Heart left ventricle (tissue), 16 donors: ENCODE data around the gene TH. TPM values are rescaled to one million over a fixed set of nuclear protein-coding genes. Genes with fewer than 3 reads are reported as not detected.
A peak's percentile ranks its signal among the peaks of the same experiment; 100 is the strongest.

ENCODE experiments used
- ATAC-seq, 4 donors: fragments of 200-7000 bp; cut with Tn5 transposase; one replicate each; pipeline ENCODE4 v1.9.1; 2020 to 2022; ENCODE audit warnings: moderate library complexity in 4 of 4, mild to moderate bottlenecking in 3 of 4, moderate number of reproducible peaks in 1 of 4
- DNase-seq, 5 donors: peaks; one replicate each; pipeline ENCODE4 v3.0.0-alpha.2; 2020
- H3K27ac ChIP-seq, 12 donors: fragments of 200-600 bp; sonication (generic) in 4 of 12; one replicate each; pipeline versions ENCODE4 v1.5.0 to v1.8.0; 2016 to 2022; ENCODE audit warnings: mild to moderate bottlenecking in 2 of 12
- H3K27me3 ChIP-seq, 9 donors: fragments of 200-600 bp; sonication (generic) in 2 of 9; one replicate each; pipeline versions ENCODE4 v1.5.1 to v1.8.0; 2016 to 2022; ENCODE audit warnings: mild to moderate bottlenecking in 3 of 9
- H3K36me3 ChIP-seq, 9 donors: fragments of 200-600 bp; sonication (generic) in 2 of 9; one replicate each; pipeline versions ENCODE4 v1.5.0 to v1.8.0; 2018 to 2022; ENCODE audit warnings: mild to moderate bottlenecking in 2 of 9
- H3K4me1 ChIP-seq, 12 donors: fragments of 200-600 bp; sonication (generic) in 4 of 12; one replicate each; pipeline versions ENCODE4 v1.5.0 to v1.8.0; 2016 to 2022; ENCODE audit warnings: mild to moderate bottlenecking in 3 of 12
- H3K4me3 ChIP-seq, 12 donors: fragments of 200-600 bp; sonication (generic) in 4 of 12; one replicate each; pipeline versions ENCODE4 v1.5.0 to v1.8.0; 2017 to 2022; ENCODE audit warnings: mild to moderate bottlenecking in 9 of 12, moderate library complexity in 4 of 12
- H3K9me3 ChIP-seq, 12 donors: fragments of 200-600 bp; sonication (generic) in 4 of 12; one replicate each; pipeline versions ENCODE4 v1.5.0 to v1.8.0; 2016 to 2022; ENCODE audit warnings: mild to moderate bottlenecking in 1 of 12
- CTCF ChIP-seq, 12 donors: fragments of 200-600 bp; sonication (generic) in 4 of 12; IDR thresholded peaks; one replicate each; pipeline versions ENCODE4 v1.5.0 to v1.8.0; 2018 to 2022; ENCODE audit warnings: antibody characterized with exemption in 12 of 12, mild to moderate bottlenecking in 5 of 12
- POLR2A ChIP-seq, 2 donors: fragments of 450-650 bp; IDR thresholded peaks; one replicate each; pipeline ENCODE4 v1.6.1; 2017; ENCODE audit warnings: antibody characterized with exemption in 2 of 2, mild to moderate bottlenecking in 2 of 2, moderate library complexity in 2 of 2
- WGBS, 4 donors: extraction: QIAGEN DNeasy Blood & Tissue Kit in 2 of 4; methylation state at CpG; one replicate each; pipeline versions ENCODE4 v1.1.5 to v1.1.7; 2013 to 2018; 5-methylcytosine and 5-hydroxymethylcytosine counted together
- intact Hi-C, 10 donors: fragments of 100-400 bp; cut with DNase I; formaldehyde crosslinking; loops; one replicate each; pipeline versions ENCODE4 v1.11.1 to v1.14.2; 2022
- polyA plus RNA-seq, 2 donors: library from polyadenylated mRNA; stranded (reverse); fragments of 200-250 nt; gene quantifications; one replicate each; pipeline ENCODE4 v1.2.3, GENCODE V29; 2013
- total RNA-seq, 9 donors: library from RNA; depleted of rRNA in 2 of 9; stranded (reverse); fragments of >200 nt in 2 of 9; fragmentation: NEBNext Ultra II Directional in 3 of 9; extraction: Animal tissue kit (Norgen Biotek cat#: 25700) in 3 of 9; gene quantifications; one replicate each; pipeline versions ENCODE4 v1.1.0 to v1.2.4, GENCODE V29; 2016 to 2023
- donor health status: ischemic (EF 13 %, LVEDD 7.1; RV severe dilation, severe dysfunction).
- donor health status: healthy with polysubstance abuse.
- donor health status: DM: no; HTN: yes; CAD: no.
- donor health status: DM: no; HTN: no; CAD: no.
- donor health status: ischemic (EF 25% LVEDD 6.9; RV normal size, moderate dysfunction).
- donor health status: ischemic (EF 25% LVEDD 5.7; RV mildly dilated, moderate dysfunction).
- donor health status: healthy.
- donor health status: DM: yes; HTN: yes; CAD: no.
- donor health status: ischemic (EF 35%, LVEDD 5.7; RV mildly dilated, moderate dysfunction).
- donor health status: nonischemic (EF 11% LVEDD 7.7; RV severe dilation, severe dysfunction).
- donor health status: DM: yes; HTN: yes; CAD: no.
- donor health status: PGD.
- donor health status: ischemic (EF 29% LVEDD 5.4; RV normal size, mild dysfunction).
- donor health status: nonischemic (EF 23%, LVEDD 6.1; RV moderate dilation, normal function).

TH gene
- total and polyA plus RNA-seq, 11 donors = 0.08 TPM; not detected in 10

GRCh38 chr11:2149864-2150847 lies 21.5 kb downstream of the TH start:
- Histone ChIP-seq H3K9me3 (no peaks in the 10 kb centered on the region), H3K27me3 (peaks cover 16 to 59% (median 40%) of the 10 kb centered on the region in 9 donors), H3K4me1 (peaks cover 0 to 8% (median 5%) of the 10 kb centered on the region in 12 donors), H3K27ac (no peak overlapping the region), H3K36me3 (no peaks in the 10 kb centered on the region), H3K4me3 (no peak overlapping the region)
- intact Hi-C loops = loop anchor here in 9 of 10 donors (2.0 to 10.0 kb wide), 10 partner anchors 265 to 498 kb away; partner anchors contain the start of genes TNNI2 (in 2 of the 9) and SYT8 (in 1 of the 9)
- no peak for DNase-seq
- TF ChIP-seq POLR2A (IDR thresholded peaks at IDR 0.05) (no peak), CTCF (IDR thresholded peaks at IDR 0.05) (peak; percentile 16 to 59 (median 44))
- no peak for ATAC-seq
- WGBS, 4 donors = 23 to 29% (median 26%) methylated on average over 11 of the region's 11 CpGs

GRCh38 chr11:2149460-2149859 lies 22.2 kb downstream of the TH start:
- Histone ChIP-seq H3K4me3 (no peak overlapping the region), H3K4me1 (peaks cover 0 to 8% (median 5%) of the 10 kb centered on the region in 12 donors), H3K36me3 (no peaks in the 10 kb centered on the region), H3K9me3 (no peaks in the 10 kb centered on the region), H3K27ac (no peak overlapping the region), H3K27me3 (peaks cover 21 to 66% (median 47%) of the 10 kb centered on the region in 9 donors)
- intact Hi-C loops = loop anchor here in 3 of 10 donors (5.0 to 10.0 kb wide), 2 partner anchors 265 to 307 kb away; no protein-coding TSS in a partner anchor
- 60 to 87% (median 65%) methylated on average over 8 of the region's 8 CpGs for whole genome bisulfite sequencing, 4 donors
- TF ChIP-seq CTCF (IDR thresholded peaks at IDR 0.05) (no peak), POLR2A (IDR thresholded peaks at IDR 0.05) (no peak)
- ATAC-seq = no peak
- no peak for DNase-seq

GRCh38 chr11:2148595-2148994 lies 23.0 kb downstream of the TH start:
- no peaks in the 10 kb centered on the region for H3K36me3 ChIP-seq
- H3K4me3 ChIP-seq = no peak overlapping the region
- H3K9me3 ChIP-seq = no peaks in the 10 kb centered on the region
- ATAC-seq (no peak), DNase-seq (no peak)
- H3K27me3 ChIP-seq = peaks cover 28 to 74% (median 55%) of the 10 kb centered on the region in 9 donors
- intact Hi-C loops = loop anchor here in 3 of 10 donors (5.0 to 10.0 kb wide), 2 partner anchors 264 to 306 kb away; no protein-coding TSS in a partner anchor
- no peak overlapping the region for H3K27ac ChIP-seq
- peaks cover 3 to 17% (median 13%) of the 10 kb centered on the region in 12 donors for H3K4me1 ChIP-seq
- TF ChIP-seq CTCF (IDR thresholded peaks at IDR 0.05) (no peak), POLR2A (IDR thresholded peaks at IDR 0.05) (no peak)
- 45 to 62% (median 54%) methylated on average over 5 of the region's 5 CpGs for WGBS, 4 donors

GRCh38 chr11:2147391-2147790 lies 24.2 kb downstream of the TH start:
- Histone ChIP-seq H3K27me3 (peaks cover 30 to 86% (median 67%) of the 10 kb centered on the region in 9 donors), H3K36me3 (no peaks in the 10 kb centered on the region), H3K4me3 (no peak overlapping the region), H3K9me3 (no peaks in the 10 kb centered on the region), H3K4me1 (peaks cover 3 to 20% (median 13%) of the 10 kb centered on the region in 12 donors), H3K27ac (no peak overlapping the region)
- ATAC-seq (no peak), DNase-seq (no peak)
- 46 to 58% (median 52%) methylated on average over 10 to 11 of the region's 11 CpGs for WGBS, 4 donors
- no peak for TF ChIP-seq POLR2A (IDR thresholded peaks at IDR 0.05)
- no peak for TF ChIP-seq CTCF (IDR thresholded peaks at IDR 0.05)
- intact Hi-C loops = loop anchor here in 3 of 10 donors (5.0 to 10.0 kb wide), 2 partner anchors 263 to 305 kb away; no protein-coding TSS in a partner anchor
